ENCODE results near the gene ITGA6.

ITGA6 gene

GRCh38 chr2:172403881-172404468, 23.4 kb upstream of the ITGA6 start:
- H3K27me3 ChIP-seq (ENCODE audit: low read depth), result no peaks in the 10 kb centered on the region
- in situ Hi-C loops (cut with MboI; ENCODE audit: low sequenced_read_pairs), result no loop called here
- no peak for DNase-seq (ENCODE audit: low spot score in 2 of 2)
- no peaks in the 10 kb centered on the region for H3K36me3 ChIP-seq (replicated peaks)
- peaks cover 16% of the 10 kb centered on the region for H3K4me1 ChIP-seq
- no peaks in the 10 kb centered on the region for H3K9me3 ChIP-seq
- H3K4me3 ChIP-seq, result no peak overlapping the region

DNA sequence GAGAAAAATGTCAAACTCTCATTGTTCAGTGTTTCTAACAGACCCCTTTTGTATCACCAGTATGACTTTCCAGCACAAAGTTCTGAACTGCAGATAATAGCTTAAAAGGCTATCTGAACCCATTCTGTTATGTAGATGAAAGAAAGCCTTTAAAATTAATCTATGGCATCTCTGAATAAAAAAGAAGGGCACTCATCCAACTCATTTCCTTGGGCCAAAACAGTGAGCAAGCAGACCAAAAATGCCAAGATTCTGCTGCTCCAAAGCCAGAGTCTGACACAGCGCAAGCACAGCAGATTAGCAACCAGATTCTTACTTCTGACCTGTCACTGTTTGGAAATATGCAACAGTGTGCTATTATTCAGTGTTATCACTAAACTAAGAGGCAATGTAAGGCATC, 22.6 kb upstream of the ITGA6 start:
- Histone ChIP-seq H3K27me3 (ENCODE audit: low read depth) (no peaks in the 10 kb centered on the region), H3K36me3 (replicated peaks) (no peaks in the 10 kb centered on the region), H3K9me3 (no peaks in the 10 kb centered on the region), H3K4me1 (peaks cover 21% of the 10 kb centered on the region), H3K4me3 (no peak overlapping the region)
- in situ Hi-C loops (cut with MboI; ENCODE audit: low sequenced_read_pairs), result no loop called here
- peak; percentile 58 to 86 for DNase-seq (ENCODE audit: low spot score in 2 of 2)

DNA sequence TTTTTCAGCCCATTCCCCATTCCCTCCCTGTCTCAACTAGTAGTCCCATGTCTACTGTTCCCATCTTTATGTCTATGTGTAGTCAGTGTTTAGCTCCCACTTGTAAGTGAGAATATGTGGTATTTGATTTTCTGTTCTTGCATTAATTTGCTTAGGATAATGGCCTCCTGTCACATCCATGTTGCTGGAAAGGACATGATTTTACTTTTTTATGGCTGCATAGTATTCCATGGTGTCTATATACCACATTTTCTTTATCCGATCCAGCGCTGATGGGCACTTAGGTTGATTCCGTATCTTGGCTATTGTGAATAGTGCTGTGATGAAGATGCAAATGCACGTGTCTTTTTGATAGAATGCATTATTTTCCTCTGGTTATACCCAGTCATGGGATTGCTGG, 21.7 kb upstream of the ITGA6 start:
- Histone ChIP-seq H3K4me3 (no peak overlapping the region), H3K4me1 (peaks cover 21% of the 10 kb centered on the region), H3K36me3 (replicated peaks) (no peaks in the 10 kb centered on the region), H3K27me3 (ENCODE audit: low read depth) (no peaks in the 10 kb centered on the region), H3K9me3 (no peaks in the 10 kb centered on the region)
- in situ Hi-C loops (cut with MboI; ENCODE audit: low sequenced_read_pairs), result no loop called here
- no peak for DNase-seq (ENCODE audit: low spot score in 2 of 2)

- DNase-seq (ENCODE audit: low spot score in 2 of 2), result no peak
- H3K9me3 ChIP-seq, result no peaks in the 10 kb centered on the region
These were observed 19.1 kb upstream of the ITGA6 start for GRCh38 chr2:172408143-172408766.

GRCh38 chr2:172409042-172409441, 18.3 kb upstream of the ITGA6 start:
- in situ Hi-C loops (cut with MboI; ENCODE audit: low sequenced_read_pairs), result no loop called here
- Histone ChIP-seq H3K36me3 (replicated peaks) (no peaks in the 10 kb centered on the region), H3K4me3 (no peak overlapping the region), H3K9me3 (no peaks in the 10 kb centered on the region), H3K4me1 (peaks cover 18% of the 10 kb centered on the region), H3K27me3 (ENCODE audit: low read depth) (peaks cover 2% of the 10 kb centered on the region; the same call in 1 of the 2 replicates)
- DNase-seq (ENCODE audit: low spot score in 2 of 2), result no peak

More at GRCh38 chr2:172408143-172408766, 19.1 kb upstream of the ITGA6 start:
- Histone ChIP-seq H3K4me1 (peaks cover 21% of the 10 kb centered on the region), H3K27me3 (ENCODE audit: low read depth) (peaks cover 2% of the 10 kb centered on the region; the same call in 1 of the 2 replicates), H3K36me3 (replicated peaks) (no peaks in the 10 kb centered on the region), H3K4me3 (no peak overlapping the region)
- in situ Hi-C loops (cut with MboI; ENCODE audit: low sequenced_read_pairs), result no loop called here

DNA sequence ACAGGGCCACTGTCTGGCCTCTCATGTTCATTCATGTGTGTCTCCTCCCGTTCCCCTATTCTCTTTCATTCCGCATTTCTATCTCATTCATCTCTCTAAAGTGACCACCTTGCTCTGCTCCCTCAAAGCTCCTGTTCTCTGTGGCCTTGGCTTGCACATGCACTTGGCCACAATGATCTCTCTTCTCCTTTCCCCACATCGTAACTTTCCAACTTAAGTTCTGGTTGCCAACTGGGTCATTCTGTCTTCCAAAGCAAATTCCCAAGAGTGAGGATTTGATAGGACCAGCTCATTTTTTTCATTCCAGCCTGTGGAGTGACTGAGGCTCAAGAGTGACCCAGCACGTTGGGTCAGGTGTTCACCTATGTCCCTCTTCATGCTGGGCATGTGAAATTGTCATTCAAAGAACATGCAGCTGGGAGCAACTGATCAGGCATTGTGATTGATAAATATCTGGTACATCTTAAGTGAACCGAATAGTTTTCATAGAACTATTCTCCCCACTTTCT, 14.3 kb upstream of the ITGA6 start:
- Histone ChIP-seq H3K36me3 (replicated peaks) (no peaks in the 10 kb centered on the region), H3K9me3 (no peaks in the 10 kb centered on the region), H3K4me3 (no peak overlapping the region), H3K27me3 (ENCODE audit: low read depth) (peaks cover 2% of the 10 kb centered on the region; the same call in 1 of the 2 replicates), H3K4me1 (peaks cover 8% of the 10 kb centered on the region)
- in situ Hi-C loops (cut with MboI; ENCODE audit: low sequenced_read_pairs), result no loop called here
- DNase-seq (ENCODE audit: low spot score in 2 of 2), result no peak

DNA sequence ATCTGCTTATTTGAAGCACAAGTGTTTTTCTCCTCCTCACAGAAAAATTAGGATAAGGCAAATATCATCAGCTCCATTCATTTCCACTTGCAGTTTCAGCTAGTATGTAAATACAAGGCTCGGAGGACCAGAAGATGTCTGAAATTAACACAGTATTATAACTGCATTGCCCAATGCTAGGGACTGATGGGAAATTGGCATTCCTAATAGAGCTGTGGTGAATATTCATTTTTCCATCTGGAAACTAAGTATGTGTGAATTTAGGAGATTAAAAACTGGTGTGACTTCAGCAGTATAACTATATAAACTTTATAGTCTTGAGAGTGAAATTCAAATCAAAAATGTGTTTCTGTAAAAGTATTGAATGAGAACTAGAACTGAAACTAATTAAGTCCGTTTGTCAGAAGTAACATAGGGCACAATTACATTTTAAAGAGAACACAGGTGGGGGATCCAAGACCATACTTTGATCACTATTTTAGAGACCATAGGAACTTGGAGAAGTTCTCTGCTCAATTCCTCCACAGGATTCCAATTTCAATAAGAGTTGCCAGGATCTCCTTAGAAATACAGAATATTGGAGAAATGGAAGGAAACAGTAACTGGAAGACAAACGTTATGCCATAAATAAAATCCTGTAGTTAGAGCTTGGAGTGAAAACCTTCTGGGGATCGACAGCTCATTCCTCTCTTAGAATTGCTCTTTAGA, 12.1 kb upstream of the ITGA6 start:
- DNase-seq (ENCODE audit: low spot score in 2 of 2), result no peak
- in situ Hi-C loops (cut with MboI; ENCODE audit: low sequenced_read_pairs), result no loop called here
- Histone ChIP-seq H3K4me1 (0 out of 2 replicates have a peak, but pooled peaks cover 3% of the 10 kb centered on the region), H3K4me3 (no peak overlapping the region), H3K27me3 (ENCODE audit: low read depth) (peaks cover 2% of the 10 kb centered on the region; the same call in 1 of the 2 replicates), H3K9me3 (no peaks in the 10 kb centered on the region), H3K36me3 (replicated peaks) (no peaks in the 10 kb centered on the region)

DNA sequence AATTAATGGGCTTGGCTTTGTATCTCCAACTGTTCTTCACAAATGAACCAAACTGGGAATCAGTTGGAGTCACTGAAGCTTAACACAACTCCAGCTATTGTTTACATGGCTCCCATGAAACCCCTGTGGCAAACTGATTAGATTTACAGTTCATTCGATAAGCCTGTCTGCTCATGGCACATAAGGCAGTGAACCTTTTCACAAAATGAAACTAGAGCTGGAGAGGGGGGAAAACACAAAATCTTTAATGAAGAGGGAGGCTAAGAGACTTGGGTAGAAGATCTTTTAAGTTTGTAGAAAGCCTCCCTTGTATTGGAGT, 11.6 kb upstream of the ITGA6 start:
- Histone ChIP-seq H3K27me3 (ENCODE audit: low read depth) (peaks cover 2% of the 10 kb centered on the region; the same call in 1 of the 2 replicates), H3K4me1 (0 out of 2 replicates have a peak, but pooled peaks cover 3% of the 10 kb centered on the region), H3K9me3 (no peaks in the 10 kb centered on the region), H3K36me3 (replicated peaks) (no peaks in the 10 kb centered on the region), H3K4me3 (no peak overlapping the region)
- DNase-seq (ENCODE audit: low spot score in 2 of 2), result no peak
- in situ Hi-C loops (cut with MboI; ENCODE audit: low sequenced_read_pairs), result no loop called here

DNA sequence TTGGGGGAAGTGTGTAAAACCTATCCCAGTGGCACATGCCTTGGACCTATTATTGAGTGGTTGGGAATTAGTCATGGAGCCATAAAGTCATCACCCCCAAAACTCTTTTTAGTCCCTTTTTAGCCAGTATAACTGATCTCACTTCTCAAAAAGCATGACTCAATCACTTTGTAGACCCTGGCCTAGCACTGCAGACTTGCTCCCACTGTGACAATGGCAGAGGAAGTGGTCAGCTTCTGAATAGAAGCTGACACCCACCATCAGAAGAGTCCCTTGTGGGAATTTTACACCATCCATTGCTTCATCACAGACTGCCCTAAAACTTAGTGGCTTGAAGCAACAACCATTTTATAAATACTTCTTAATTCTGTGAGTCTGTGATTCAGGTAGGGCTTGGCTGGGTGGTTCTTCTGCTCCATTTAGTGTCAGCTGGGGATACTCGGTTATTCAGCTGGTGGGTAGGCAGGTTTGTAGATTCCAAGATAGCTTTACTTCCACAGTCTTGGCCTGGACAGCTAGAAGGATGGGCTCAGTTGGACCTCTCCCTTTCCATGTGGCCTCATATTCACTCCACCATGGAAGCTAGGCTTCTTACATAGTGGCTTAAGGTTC, 10.8 kb upstream of the ITGA6 start:
- no peaks in the 10 kb centered on the region for H3K9me3 ChIP-seq
- no peaks in the 10 kb centered on the region for H3K36me3 ChIP-seq (replicated peaks)
- H3K4me1 ChIP-seq, result 0 out of 2 replicates have a peak, but pooled peaks cover 3% of the 10 kb centered on the region
- no peak for DNase-seq (ENCODE audit: low spot score in 2 of 2)
- in situ Hi-C loops (cut with MboI; ENCODE audit: low sequenced_read_pairs), result no loop called here
- H3K27me3 ChIP-seq (ENCODE audit: low read depth), result peaks cover 2% of the 10 kb centered on the region; the same call in 1 of the 2 replicates
- H3K4me3 ChIP-seq, result no peak overlapping the region

GRCh38 chr2:172420216-172420615, 7.2 kb upstream of the ITGA6 start:
- Histone ChIP-seq H3K27me3 (ENCODE audit: low read depth) (no peaks in the 10 kb centered on the region), H3K9me3 (no peaks in the 10 kb centered on the region), H3K4me3 (no peak overlapping the region), H3K4me1 (0 out of 2 replicates have a peak, but pooled peaks cover 3% of the 10 kb centered on the region), H3K36me3 (replicated peaks) (no peaks in the 10 kb centered on the region)
- in situ Hi-C loops (cut with MboI; ENCODE audit: low sequenced_read_pairs), result no loop called here
- DNase-seq (ENCODE audit: low spot score in 2 of 2), result no peak

DNA sequence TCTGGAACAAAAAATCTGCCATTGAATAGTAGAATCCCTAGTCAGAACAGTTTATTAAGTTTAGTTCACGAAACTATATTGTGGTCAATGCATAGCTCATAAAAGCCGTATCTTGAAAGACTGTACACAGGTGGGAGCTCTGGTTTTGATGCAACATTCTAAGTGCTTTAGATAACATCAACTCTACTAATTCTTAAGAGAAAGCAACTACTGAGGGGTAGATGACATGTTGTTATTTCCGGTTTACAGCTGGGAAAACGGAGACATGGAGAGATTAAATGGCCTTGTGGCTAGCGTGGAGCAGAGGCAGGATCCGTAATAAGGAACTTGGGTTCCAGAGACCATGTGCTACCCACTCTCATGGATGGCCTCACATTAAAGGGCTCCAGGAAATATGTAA, 4.2 kb upstream of the ITGA6 start:
- in situ Hi-C loops (cut with MboI; ENCODE audit: low sequenced_read_pairs), result no loop called here
- H3K27me3 ChIP-seq (ENCODE audit: low read depth), result no peaks in the 10 kb centered on the region
- no peak for DNase-seq (ENCODE audit: low spot score in 2 of 2)
- no peaks in the 10 kb centered on the region for H3K9me3 ChIP-seq
- peaks cover 6% of the 10 kb centered on the region for H3K4me1 ChIP-seq
- no peaks in the 10 kb centered on the region for H3K36me3 ChIP-seq (replicated peaks)
- H3K4me3 ChIP-seq, result no peak overlapping the region

- Histone ChIP-seq H3K4me3 (no peak overlapping the region), H3K9me3 (no peaks in the 10 kb centered on the region), H3K36me3 (replicated peaks) (no peaks in the 10 kb centered on the region), H3K27me3 (ENCODE audit: low read depth) (no peaks in the 10 kb centered on the region), H3K4me1 (peaks cover 18% of the 10 kb centered on the region)
- in situ Hi-C loops (cut with MboI; ENCODE audit: low sequenced_read_pairs), result no loop called here
- DNase-seq (ENCODE audit: low spot score in 2 of 2), result no peak
These were observed 2.0 kb upstream of the ITGA6 start for GRCh38 chr2:172425336-172425735.

- Histone ChIP-seq H3K4me3 (peak overlapping the region; percentile 62), H3K9me3 (no peaks in the 10 kb centered on the region), H3K27me3 (ENCODE audit: low read depth) (no peaks in the 10 kb centered on the region), H3K36me3 (replicated peaks) (no peaks in the 10 kb centered on the region), H3K4me1 (peaks cover 22% of the 10 kb centered on the region)
- in situ Hi-C loops (cut with MboI; ENCODE audit: low sequenced_read_pairs), result no loop called here
- DNase-seq (ENCODE audit: low spot score in 2 of 2), result no peak
These were observed 641 bp upstream of the ITGA6 start for GRCh38 chr2:172426635-172427255.
